Hepatocyte (in vitro differentiated cells): ENCODE measurements around the gene RASSF9.

Experiments
- EZH2phosphoT487 ChIP-seq: fragments of 200-600 bp; sonication (generic); IDR thresholded peaks from one replicate; pipeline ENCODE4 v1.6.1; 2018; ENCODE audit warnings: antibody characterized with exemption, mild to moderate bottlenecking, low read depth, moderate library complexity; ENCODE audit not compliant: unreplicated experiment, severe bottlenecking
- TF ChIP-seq, protein P1 (sequence below): fragments of 200-600 bp; sonication (generic); IDR thresholded peaks from 2 replicates; pipeline ENCODE4 v1.5.1; 2016; ENCODE audit warnings: antibody characterized with exemption, mild to moderate bottlenecking; ENCODE audit not compliant: poor library complexity

DNA sequence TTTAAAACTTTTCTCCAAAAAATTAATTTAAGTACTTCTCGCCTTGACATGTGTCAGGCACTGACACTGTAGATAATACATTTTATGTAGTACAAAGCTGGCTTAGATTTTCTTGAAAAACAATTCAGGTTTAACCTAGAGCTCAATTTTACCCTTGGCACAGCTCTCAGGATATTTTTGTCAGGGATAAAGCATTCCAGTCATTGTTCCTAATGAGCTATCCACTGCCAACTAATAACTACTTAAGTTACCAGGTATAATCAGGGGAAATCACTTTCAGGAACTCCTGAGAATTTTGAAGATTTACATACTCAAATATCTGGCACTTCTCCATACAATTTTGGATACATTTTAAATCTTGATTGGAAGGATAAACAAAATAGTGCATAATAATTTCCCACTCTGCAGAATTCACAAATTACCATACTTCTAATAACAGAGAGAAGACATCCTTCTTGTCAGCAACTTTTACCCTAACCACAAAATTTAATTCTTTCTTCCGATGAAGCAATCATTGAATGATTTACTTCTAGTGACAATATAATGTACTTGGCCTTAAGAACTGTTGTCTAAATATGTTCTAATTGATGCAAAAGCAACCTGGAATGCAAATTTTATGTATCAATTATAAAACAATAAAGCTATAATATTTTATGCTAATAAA, 4.8 kb downstream of the RASSF9 start:
- TF ChIP-seq, protein P1, sequence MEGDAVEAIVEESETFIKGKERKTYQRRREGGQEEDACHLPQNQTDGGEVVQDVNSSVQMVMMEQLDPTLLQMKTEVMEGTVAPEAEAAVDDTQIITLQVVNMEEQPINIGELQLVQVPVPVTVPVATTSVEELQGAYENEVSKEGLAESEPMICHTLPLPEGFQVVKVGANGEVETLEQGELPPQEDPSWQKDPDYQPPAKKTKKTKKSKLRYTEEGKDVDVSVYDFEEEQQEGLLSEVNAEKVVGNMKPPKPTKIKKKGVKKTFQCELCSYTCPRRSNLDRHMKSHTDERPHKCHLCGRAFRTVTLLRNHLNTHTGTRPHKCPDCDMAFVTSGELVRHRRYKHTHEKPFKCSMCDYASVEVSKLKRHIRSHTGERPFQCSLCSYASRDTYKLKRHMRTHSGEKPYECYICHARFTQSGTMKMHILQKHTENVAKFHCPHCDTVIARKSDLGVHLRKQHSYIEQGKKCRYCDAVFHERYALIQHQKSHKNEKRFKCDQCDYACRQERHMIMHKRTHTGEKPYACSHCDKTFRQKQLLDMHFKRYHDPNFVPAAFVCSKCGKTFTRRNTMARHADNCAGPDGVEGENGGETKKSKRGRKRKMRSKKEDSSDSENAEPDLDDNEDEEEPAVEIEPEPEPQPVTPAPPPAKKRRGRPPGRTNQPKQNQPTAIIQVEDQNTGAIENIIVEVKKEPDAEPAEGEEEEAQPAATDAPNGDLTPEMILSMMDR: no peak
- TF ChIP-seq EZH2phosphoT487: no peak
